Measurements from ENCODE around the gene WDR33.

The WDR33 gene

DNA sequence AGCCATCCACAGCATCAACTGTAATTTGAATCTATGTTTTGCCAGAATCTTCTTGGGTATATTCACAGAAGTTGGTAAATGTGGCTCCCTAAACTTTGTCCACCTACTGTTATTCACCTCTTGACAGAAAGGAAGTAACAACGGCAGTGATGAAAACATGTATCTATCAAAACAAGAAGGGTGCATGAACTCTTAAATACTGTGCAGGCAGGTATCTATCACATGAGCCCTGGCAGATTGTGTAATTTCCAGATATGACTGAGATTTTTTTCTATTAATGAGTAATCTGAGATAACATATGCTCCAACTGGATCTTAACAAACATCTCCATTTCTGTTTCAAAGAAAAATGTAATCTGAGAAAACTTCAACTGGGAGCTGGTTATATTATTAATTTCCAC is 73.1 kb downstream of the WDR33 start:
- no peaks in the 10 kb centered on the region for H3K9me3 ChIP-seq (ENCODE audit: control insufficient read depth, insufficient read depth, low read length)

DNA sequence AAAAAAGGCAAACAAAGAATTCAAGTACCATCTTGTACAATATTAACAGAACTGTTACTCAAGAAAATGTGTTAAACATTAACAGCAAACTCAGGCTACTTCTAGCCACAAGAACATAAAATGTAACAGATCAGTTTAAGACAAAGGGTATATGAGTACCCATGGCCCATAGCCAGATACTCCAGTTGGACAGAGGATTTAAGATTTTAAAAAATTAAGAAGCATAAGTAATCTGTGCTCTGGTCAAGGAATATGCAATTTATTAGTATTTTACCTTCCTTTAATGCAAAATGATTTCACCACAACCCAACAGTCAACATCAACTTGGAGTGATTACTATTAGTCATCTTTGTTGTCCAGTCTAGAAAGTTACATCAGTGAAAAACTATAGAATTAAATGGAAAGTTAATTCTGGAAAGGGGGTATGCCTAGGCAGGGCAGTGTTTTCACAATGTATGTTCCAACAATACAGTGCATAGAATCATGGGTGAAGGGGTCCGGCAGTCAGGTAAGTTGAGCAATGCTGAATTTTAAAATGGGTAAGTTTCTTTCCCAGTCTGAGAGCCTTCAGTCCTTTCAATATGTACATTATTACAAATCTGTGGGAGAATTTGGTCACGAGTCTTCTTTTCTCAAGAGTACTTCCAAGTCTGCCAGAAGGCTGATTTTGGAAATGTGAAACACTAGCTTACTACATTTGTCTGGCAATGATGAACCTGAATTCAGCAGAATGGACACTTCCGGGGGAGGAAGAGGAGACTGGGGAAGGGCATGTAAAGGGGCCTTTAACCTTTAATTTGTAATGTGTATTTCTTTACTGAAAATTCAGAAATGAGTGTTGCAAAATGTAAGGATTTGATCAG is 75.2 kb downstream of the WDR33 start:
- Histone ChIP-seq H3K4me1 (ENCODE audit: control insufficient read depth, insufficient read depth, low read length) (no peaks in the 10 kb centered on the region), H3K4me3 (ENCODE audit: low read depth, low read length) (no peak overlapping the region), H3K27ac (ENCODE audit: low read depth, low read length) (no peak overlapping the region), H3K9ac (ENCODE audit: low read depth, low read length) (no peak overlapping the region), H3K9me3 (ENCODE audit: control insufficient read depth, insufficient read depth, low read length) (no peaks in the 10 kb centered on the region), H3K27me3 (ENCODE audit: control insufficient read depth, insufficient read depth, low read length) (no peaks in the 10 kb centered on the region), H3K36me3 (ENCODE audit: control insufficient read depth, insufficient read depth, low read length) (peaks cover 52% of the 10 kb centered on the region)

More for the DNA sequence above, 73.1 kb downstream of the WDR33 start:
- Histone ChIP-seq H3K9ac (ENCODE audit: low read depth, low read length) (no peak overlapping the region), H3K27me3 (ENCODE audit: control insufficient read depth, insufficient read depth, low read length) (no peaks in the 10 kb centered on the region), H3K36me3 (ENCODE audit: control insufficient read depth, insufficient read depth, low read length) (peaks cover 55% of the 10 kb centered on the region), H3K27ac (ENCODE audit: low read depth, low read length) (no peak overlapping the region), H3K4me3 (ENCODE audit: low read depth, low read length) (no peak overlapping the region), H3K4me1 (ENCODE audit: control insufficient read depth, insufficient read depth, low read length) (no peaks in the 10 kb centered on the region)

DNA sequence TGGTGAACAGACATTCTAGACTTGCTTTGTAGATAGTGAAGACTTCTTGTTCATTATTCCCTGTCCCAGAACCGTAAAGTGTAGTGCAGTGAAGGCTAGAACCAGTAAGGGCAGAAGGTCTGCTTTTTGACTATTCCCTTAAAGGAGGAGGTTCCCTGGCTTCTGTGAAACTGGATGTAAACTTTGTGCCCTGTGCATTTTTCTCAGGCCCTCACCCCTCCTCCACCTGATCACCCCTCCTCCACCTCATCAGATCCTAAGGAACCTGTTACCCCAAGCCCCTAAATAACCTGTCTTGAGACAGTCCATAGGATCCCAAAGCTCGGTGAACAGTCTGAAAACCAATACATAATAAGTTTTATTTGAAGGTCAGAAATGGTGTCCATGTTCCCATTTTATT is 75.9 kb downstream of the WDR33 start:
- H3K4me3 ChIP-seq (ENCODE audit: low read depth, low read length) = no peak overlapping the region
- no peaks in the 10 kb centered on the region for H3K4me1 ChIP-seq (ENCODE audit: control insufficient read depth, insufficient read depth, low read length)
- H3K9ac ChIP-seq (ENCODE audit: low read depth, low read length) = no peak overlapping the region
- H3K27ac ChIP-seq (ENCODE audit: low read depth, low read length) = no peak overlapping the region
- H3K27me3 ChIP-seq (ENCODE audit: control insufficient read depth, insufficient read depth, low read length) = no peaks in the 10 kb centered on the region
- peaks cover 49% of the 10 kb centered on the region for H3K36me3 ChIP-seq (ENCODE audit: control insufficient read depth, insufficient read depth, low read length)
- H3K9me3 ChIP-seq (ENCODE audit: control insufficient read depth, insufficient read depth, low read length) = no peaks in the 10 kb centered on the region

DNA sequence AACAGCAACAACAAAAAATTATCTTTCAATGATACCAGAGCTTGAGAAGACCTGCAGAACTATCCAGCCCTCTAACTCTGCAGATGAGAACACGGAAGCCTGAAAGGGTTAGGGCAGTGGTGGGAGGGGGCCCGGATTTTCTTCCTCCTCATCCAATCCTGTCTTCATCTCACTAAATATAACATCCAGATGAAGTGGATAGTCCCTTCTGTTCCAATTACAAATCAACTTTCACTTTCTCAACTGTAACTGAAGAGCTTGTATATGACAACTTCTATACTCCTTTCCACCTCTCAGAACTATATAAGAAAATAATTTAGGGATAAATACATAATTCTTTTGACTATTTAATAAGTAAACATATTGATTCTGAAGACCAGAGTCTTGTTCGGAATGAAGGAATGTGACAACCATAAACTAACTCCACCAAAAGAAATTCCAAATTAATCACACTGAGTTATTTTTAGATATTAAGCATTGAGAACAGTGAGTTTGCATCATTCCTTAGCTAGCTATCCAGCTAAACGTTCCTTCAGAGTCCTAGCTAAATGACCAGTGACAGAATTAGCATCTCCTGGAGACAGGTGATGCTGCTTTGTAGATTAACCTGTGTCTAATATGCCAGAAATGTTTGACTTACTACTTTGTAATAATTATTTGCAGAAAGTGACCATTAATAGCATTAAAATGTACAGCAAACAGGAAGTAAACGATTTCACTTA is 77.0 kb downstream of the WDR33 start:
- no peak overlapping the region for H3K4me3 ChIP-seq (ENCODE audit: low read depth, low read length)
- no peak overlapping the region for H3K27ac ChIP-seq (ENCODE audit: low read depth, low read length)

DNA sequence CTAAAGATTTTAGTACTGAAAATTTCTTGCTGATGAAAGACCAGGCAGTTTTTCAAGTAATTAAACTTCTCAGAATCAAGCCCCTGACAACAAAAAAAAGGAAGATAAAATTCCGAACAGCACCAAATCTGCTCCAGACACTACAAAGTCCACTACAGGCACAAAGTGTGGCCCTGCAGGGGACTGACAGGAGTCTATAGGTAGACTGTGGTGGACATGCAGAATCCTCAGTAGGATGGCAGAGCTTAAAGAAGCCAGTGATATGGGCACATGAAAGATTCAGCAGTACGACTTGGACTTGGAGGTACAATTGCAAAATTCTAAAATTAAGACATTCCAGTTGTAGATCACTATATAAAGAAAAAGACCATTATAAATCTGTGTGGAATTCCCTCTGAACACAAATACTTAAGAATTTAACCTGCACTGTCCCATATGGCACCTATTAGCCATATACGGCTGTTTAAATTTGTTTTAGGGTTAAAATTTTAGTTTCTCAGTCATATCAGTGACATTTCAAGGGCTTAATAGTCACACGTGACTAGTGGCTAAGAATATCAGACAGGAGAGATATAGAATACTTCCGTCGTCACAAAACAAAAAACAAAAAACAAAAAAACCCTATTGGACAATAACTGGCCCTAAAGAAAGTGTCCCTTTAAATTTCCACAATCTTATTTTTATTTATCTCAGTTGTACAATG is 77.7 kb downstream of the WDR33 start:
- Histone ChIP-seq H3K9me3 (ENCODE audit: control insufficient read depth, insufficient read depth, low read length) (no peaks in the 10 kb centered on the region), H3K27ac (ENCODE audit: low read depth, low read length) (no peak overlapping the region), H3K4me1 (ENCODE audit: control insufficient read depth, insufficient read depth, low read length) (no peaks in the 10 kb centered on the region), H3K36me3 (ENCODE audit: control insufficient read depth, insufficient read depth, low read length) (peaks cover 41% of the 10 kb centered on the region), H3K4me3 (ENCODE audit: low read depth, low read length) (no peak overlapping the region), H3K9ac (ENCODE audit: low read depth, low read length) (no peak overlapping the region), H3K27me3 (ENCODE audit: control insufficient read depth, insufficient read depth, low read length) (no peaks in the 10 kb centered on the region)

More for the DNA sequence above, 77.0 kb downstream of the WDR33 start:
- Histone ChIP-seq H3K36me3 (ENCODE audit: control insufficient read depth, insufficient read depth, low read length) (peaks cover 42% of the 10 kb centered on the region), H3K9ac (ENCODE audit: low read depth, low read length) (no peak overlapping the region), H3K9me3 (ENCODE audit: control insufficient read depth, insufficient read depth, low read length) (no peaks in the 10 kb centered on the region), H3K4me1 (ENCODE audit: control insufficient read depth, insufficient read depth, low read length) (no peaks in the 10 kb centered on the region), H3K27me3 (ENCODE audit: control insufficient read depth, insufficient read depth, low read length) (no peaks in the 10 kb centered on the region)

DNA sequence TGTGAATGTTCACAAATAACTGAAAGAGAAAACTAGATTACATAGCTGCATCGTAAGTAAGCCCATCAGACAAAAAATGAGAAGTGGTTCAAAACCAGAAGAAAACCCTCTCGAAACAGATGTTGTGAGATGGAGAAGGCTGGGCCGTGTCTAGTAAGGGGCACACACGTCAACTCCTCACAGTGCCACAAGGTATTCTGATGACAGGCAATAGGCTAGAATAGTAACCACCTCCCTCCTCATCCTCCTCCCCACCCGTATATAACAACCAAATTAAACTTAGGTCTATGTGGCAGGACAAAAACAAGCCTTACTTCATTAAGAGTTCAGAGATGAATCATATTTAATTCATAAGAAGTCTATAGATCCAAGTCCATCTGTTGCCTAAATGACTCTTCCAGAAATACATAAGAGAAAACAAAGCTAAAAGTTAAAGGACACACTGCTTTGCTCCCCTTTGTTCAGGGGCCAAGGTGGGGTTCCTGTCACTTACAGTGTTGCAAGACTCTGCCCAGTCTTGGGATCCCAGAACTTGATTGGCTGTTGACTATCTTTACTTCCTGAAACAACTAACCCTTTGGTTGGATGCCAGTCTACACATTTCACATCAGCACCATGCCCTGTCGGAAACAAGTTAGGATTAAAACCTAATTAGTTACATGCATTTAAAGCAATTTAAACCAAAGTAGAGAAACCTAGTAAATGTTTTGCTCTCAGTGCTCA is 84.7 kb downstream of the WDR33 start:
- no peaks in the 10 kb centered on the region for H3K27me3 ChIP-seq (ENCODE audit: control insufficient read depth, insufficient read depth, low read length)
- no peaks in the 10 kb centered on the region for H3K9me3 ChIP-seq (ENCODE audit: control insufficient read depth, insufficient read depth, low read length)
- no peak overlapping the region for H3K9ac ChIP-seq (ENCODE audit: low read depth, low read length)
- peaks cover 63% of the 10 kb centered on the region for H3K36me3 ChIP-seq (ENCODE audit: control insufficient read depth, insufficient read depth, low read length)
- no peaks in the 10 kb centered on the region for H3K4me1 ChIP-seq (ENCODE audit: control insufficient read depth, insufficient read depth, low read length)
- H3K27ac ChIP-seq (ENCODE audit: low read depth, low read length) = no peak overlapping the region
- no peak overlapping the region for H3K4me3 ChIP-seq (ENCODE audit: low read depth, low read length)

DNA sequence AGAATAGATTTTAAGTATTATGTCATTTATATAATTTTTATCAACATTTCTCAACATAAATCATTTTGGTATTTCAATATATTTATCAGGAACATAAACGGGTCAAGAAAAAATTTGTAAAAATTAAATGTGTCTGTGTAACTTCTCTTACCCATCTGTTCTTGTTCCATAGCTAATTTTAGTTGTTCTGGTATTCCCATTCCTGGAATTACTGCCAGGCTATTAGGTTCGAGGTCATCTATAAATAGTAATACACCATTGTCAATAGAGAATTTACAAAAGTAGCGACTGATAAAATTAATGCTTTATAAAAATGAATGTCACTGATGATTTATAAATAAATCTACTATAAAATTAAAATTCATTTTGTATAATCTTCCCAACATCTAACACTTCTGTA is 88.2 kb downstream of the WDR33 start:
- Histone ChIP-seq H3K4me1 (ENCODE audit: control insufficient read depth, insufficient read depth, low read length) (no peaks in the 10 kb centered on the region), H3K36me3 (ENCODE audit: control insufficient read depth, insufficient read depth, low read length) (peaks cover 86% of the 10 kb centered on the region), H3K27ac (ENCODE audit: low read depth, low read length) (no peak overlapping the region), H3K4me3 (ENCODE audit: low read depth, low read length) (no peak overlapping the region), H3K9me3 (ENCODE audit: control insufficient read depth, insufficient read depth, low read length) (no peaks in the 10 kb centered on the region), H3K27me3 (ENCODE audit: control insufficient read depth, insufficient read depth, low read length) (no peaks in the 10 kb centered on the region), H3K9ac (ENCODE audit: low read depth, low read length) (no peak overlapping the region)

DNA sequence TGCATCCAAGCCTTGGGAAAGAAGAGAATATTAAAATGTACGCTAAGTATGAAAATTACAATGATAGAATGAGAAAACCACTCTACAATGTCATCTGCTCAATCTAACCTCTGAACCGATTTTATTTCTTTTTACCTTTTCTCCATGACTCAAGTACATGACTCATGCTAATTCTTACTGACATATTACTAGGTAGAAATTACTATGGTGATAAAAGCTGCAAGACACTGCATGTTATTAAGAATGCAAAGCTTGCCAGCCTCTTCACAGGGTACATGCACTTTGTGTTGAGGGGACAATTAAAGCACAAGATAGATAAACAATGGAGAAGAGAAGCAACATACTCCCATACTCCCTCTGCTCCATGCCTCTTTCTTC is 89.0 kb downstream of the WDR33 start:
- Histone ChIP-seq H3K9ac (ENCODE audit: low read depth, low read length) (no peak overlapping the region), H3K4me3 (ENCODE audit: low read depth, low read length) (no peak overlapping the region), H3K27ac (ENCODE audit: low read depth, low read length) (no peak overlapping the region), H3K4me1 (ENCODE audit: control insufficient read depth, insufficient read depth, low read length) (no peaks in the 10 kb centered on the region), H3K27me3 (ENCODE audit: control insufficient read depth, insufficient read depth, low read length) (no peaks in the 10 kb centered on the region), H3K36me3 (ENCODE audit: control insufficient read depth, insufficient read depth, low read length) (peaks cover 91% of the 10 kb centered on the region), H3K9me3 (ENCODE audit: control insufficient read depth, insufficient read depth, low read length) (no peaks in the 10 kb centered on the region)

DNA sequence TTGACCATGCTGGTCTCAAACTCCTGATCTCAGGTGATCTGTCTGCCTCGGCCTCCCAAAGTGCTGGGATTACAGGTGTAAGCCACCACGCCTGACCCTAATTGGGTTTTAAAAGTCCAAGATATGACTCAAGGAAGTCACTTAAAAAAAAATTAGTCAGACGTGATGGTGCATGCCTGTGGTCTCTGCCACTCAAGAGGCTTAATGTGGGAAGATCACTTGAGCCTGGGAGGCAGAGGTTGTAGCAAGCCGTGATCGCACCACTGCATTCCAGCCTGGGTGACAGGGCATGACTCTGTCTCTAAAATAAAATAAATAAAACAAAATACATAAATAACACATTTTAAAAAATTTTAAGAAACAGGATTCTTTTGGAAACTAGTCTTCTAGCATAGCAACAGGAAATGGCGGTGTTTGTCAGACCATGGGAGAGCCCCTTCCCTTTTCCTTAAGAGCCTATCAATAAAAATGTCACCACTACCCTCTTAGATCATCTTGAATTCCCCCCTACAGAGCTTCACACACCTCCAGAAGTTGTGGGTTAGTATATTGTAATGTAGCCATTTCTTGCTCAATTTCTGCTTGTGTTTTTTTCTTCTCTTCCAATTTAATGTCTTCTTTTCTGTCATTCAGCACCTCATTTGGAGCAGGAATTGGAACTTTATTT is 89.5 kb downstream of the WDR33 start:
- Histone ChIP-seq H3K9ac (ENCODE audit: low read depth, low read length) (no peak overlapping the region), H3K9me3 (ENCODE audit: control insufficient read depth, insufficient read depth, low read length) (no peaks in the 10 kb centered on the region), H3K27me3 (ENCODE audit: control insufficient read depth, insufficient read depth, low read length) (no peaks in the 10 kb centered on the region), H3K4me1 (ENCODE audit: control insufficient read depth, insufficient read depth, low read length) (no peaks in the 10 kb centered on the region), H3K36me3 (ENCODE audit: control insufficient read depth, insufficient read depth, low read length) (peaks cover 96% of the 10 kb centered on the region), H3K27ac (ENCODE audit: low read depth, low read length) (no peak overlapping the region), H3K4me3 (ENCODE audit: low read depth, low read length) (no peak overlapping the region)

Data from HUES48 (cell line).